Smooth muscle cell (in vitro differentiated cells): Measurements from ENCODE around the gene SERTAD3. TPM values are rescaled to one million over a fixed set of nuclear protein-coding genes. Genes with fewer than 3 reads are reported as not detected.
A peak's percentile ranks its signal among the peaks of the same experiment; 100 is the strongest.

Experiments
- DNase-seq: peaks from one replicate; lab custom pipeline; 2025; ENCODE audit not compliant: unreplicated experiment; lab: John Stamatoyannopoulos, UW
- H2AFZ ChIP-seq: fragments of 200-600 bp; sonication (generic); 2 replicates; pipeline ENCODE4 v1.6.0; 2016; ENCODE audit warnings: antibody characterized with exemption, low read depth, mild to moderate bottlenecking
- H3F3A ChIP-seq: fragments of 200-600 bp; sonication (generic); 2 replicates; pipeline ENCODE4 v1.6.0; 2017; ENCODE audit warnings: antibody characterized with exemption, low read depth
- H3K27ac ChIP-seq: fragments of 200-600 bp; sonication (generic); 2 replicates; pipeline ENCODE4 v1.5.1; 2016; ENCODE audit warnings: low read depth, mild to moderate bottlenecking
- H3K27me3 ChIP-seq: fragments of 200-600 bp; sonication (generic); 2 replicates; pipeline ENCODE4 v1.6.1; 2016; ENCODE audit warnings: low read depth, mild to moderate bottlenecking
- H3K36me3 ChIP-seq: fragments of 200-600 bp; sonication (generic); 2 replicates; pipeline ENCODE4 v1.5.1; 2016; ENCODE audit warnings: low read depth
- H3K4me1 ChIP-seq: fragments of 200-600 bp; sonication (generic); 2 replicates; pipeline ENCODE4 v1.5.1; 2016; ENCODE audit warnings: low read depth
- H3K4me2 ChIP-seq: fragments of 200-600 bp; sonication (generic); 2 replicates; pipeline ENCODE4 v1.6.0; 2016; ENCODE audit warnings: mild to moderate bottlenecking
- H3K4me3 ChIP-seq: fragments of 200-600 bp; sonication (generic); 2 replicates; pipeline ENCODE4 v1.5.1; 2016; ENCODE audit warnings: mild to moderate bottlenecking
- H3K79me2 ChIP-seq: fragments of 200-600 bp; sonication (generic); 2 replicates; pipeline ENCODE4 v1.6.0; 2016; ENCODE audit warnings: low read depth, mild to moderate bottlenecking
- H3K9ac ChIP-seq: fragments of 200-600 bp; sonication (generic); 2 replicates; pipeline ENCODE4 v1.6.0; 2016; ENCODE audit warnings: low read depth
- H3K9me3 ChIP-seq: fragments of 200-600 bp; sonication (generic); replicated peaks from 2 replicates; pipeline ENCODE4 v1.5.1; 2016; ENCODE audit warnings: low read depth
- H4K20me1 ChIP-seq: fragments of 200-600 bp; sonication (generic); 2 replicates; pipeline ENCODE4 v1.6.0; 2016; ENCODE audit warnings: low read depth
- CTCF ChIP-seq: fragments of 200-600 bp; sonication (generic); IDR thresholded peaks from 2 replicates; pipeline ENCODE4 v1.5.1; 2017; ENCODE audit warnings: borderline replicate concordance, mild to moderate bottlenecking, antibody characterized with exemption; ENCODE audit not compliant: insufficient read depth, poor library complexity, severe bottlenecking
- WGBS: methylation state at CpG from one replicate; pipeline ENCODE4 v1.1.7; 2016; ENCODE audit warnings: low lambda C conversion rate; 5-methylcytosine and 5-hydroxymethylcytosine counted together
- polyA plus RNA-seq: library from polyadenylated mRNA; unstranded; fragments of >200 nt; fragmentation: Nextera tagmentation; extraction: Ambion mirVana; gene quantifications from 2 replicates; pipeline ENCODE4 v1.2.1, GENCODE V29; 2016
- total RNA-seq: library from RNA; depleted of rRNA; stranded (reverse); fragments of >200 nt; gene quantifications from 2 replicates; pipeline ENCODE4 v1.2.3, GENCODE V29; 2014

SERTAD3 gene
- total and polyA plus RNA-seq, 2 experiments from 2014 or later, result 43.1 to 82.9 TPM

- H3K9ac ChIP-seq, result no peak overlapping the region
- H2AFZ ChIP-seq, result no peak overlapping the region
- no peak for DNase-seq
- peaks cover 24% of the 10 kb centered on the region for H3K4me1 ChIP-seq
- H3K79me2 ChIP-seq, result peaks cover 23% of the 10 kb centered on the region
- no peak for TF ChIP-seq CTCF
- peak overlapping the region; percentile 86 for H3K27ac ChIP-seq
- WGBS, result 92% methylated on average over 8 of the region's 8 CpGs
- no peaks in the 10 kb centered on the region for H3K27me3 ChIP-seq
- no peak overlapping the region for H3K4me3 ChIP-seq
- peaks cover 16% of the 10 kb centered on the region for H4K20me1 ChIP-seq
- H3K4me2 ChIP-seq, result no peak overlapping the region
- peaks cover 21% of the 10 kb centered on the region for H3F3A ChIP-seq
- no peaks in the 10 kb centered on the region for H3K36me3 ChIP-seq
- no peaks in the 10 kb centered on the region for H3K9me3 ChIP-seq
Measured at GRCh38 chr19:40446263-40446784, 2.2 kb upstream of the SERTAD3 start.

DNA sequence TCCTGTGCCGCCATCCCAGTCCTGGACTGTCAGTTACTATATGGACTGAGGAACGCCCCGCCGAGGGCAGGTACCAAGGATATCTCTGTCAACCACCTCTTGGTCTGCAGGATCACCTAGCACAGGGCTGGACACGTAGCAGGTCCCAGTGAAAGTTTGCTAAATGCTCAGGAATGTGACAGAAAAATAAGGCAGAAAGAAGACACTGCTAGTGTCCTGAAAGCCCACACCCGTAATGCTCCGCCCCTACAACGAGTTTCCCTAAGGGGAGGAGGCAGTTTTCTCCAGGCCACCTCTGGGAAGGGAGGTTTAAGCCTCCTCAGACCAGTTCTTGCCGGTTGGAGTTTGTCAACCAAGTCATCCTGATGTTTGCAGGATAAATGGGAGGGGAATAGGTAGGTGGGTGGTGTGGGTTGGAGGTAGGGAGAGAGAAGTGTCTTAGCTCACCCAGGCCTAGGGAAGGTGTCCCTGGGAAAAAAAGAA, 1.7 kb upstream of the SERTAD3 start:
- peaks cover 26% of the 10 kb centered on the region for H3F3A ChIP-seq
- H3K4me2 ChIP-seq, result peak overlapping the region; percentile 87
- TF ChIP-seq CTCF, result no peak
- peak overlapping the region; percentile 86 for H3K27ac ChIP-seq
- H3K27me3 ChIP-seq, result no peaks in the 10 kb centered on the region
- WGBS, result 50% methylated on average over 9 of the region's 9 CpGs
- peaks cover 24% of the 10 kb centered on the region for H3K4me1 ChIP-seq
- no peak overlapping the region for H3K9ac ChIP-seq
- no peak overlapping the region for H3K4me3 ChIP-seq
- H3K9me3 ChIP-seq, result no peaks in the 10 kb centered on the region
- no peak overlapping the region for H2AFZ ChIP-seq
- peaks cover 28% of the 10 kb centered on the region for H3K79me2 ChIP-seq
- DNase-seq, result no peak
- H4K20me1 ChIP-seq, result peaks cover 21% of the 10 kb centered on the region
- no peaks in the 10 kb centered on the region for H3K36me3 ChIP-seq

DNA sequence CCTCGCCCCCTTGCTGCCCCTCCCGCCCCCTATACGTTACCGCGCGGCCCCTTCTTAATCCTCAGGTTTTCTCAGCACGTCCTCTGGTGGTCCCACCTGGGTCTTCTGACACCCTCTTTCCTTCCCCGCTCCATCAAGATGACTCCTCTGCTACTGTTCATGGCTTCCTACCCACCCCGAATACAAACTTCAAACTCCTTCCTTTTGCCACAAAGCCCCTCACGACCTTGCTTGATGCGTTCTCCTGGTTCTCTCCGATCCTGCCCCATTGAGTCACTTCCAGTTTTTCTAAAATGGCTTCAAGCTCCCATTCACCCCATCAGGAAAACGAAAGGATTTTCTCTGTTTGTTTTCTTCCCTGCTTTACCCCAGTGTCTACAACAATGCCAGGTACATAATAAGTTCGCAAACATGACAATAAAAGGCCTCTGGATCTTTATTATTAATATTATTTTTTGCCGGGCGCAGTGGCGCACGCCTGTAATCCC, 734 bp upstream of the SERTAD3 start:
- H3K27me3 ChIP-seq, result no peaks in the 10 kb centered on the region
- no peaks in the 10 kb centered on the region for H3K9me3 ChIP-seq
- peak overlapping the region; percentile 89 for H3K9ac ChIP-seq
- H2AFZ ChIP-seq, result peak overlapping the region; percentile 94
- peak overlapping the region; percentile 87 for H3K4me2 ChIP-seq
- peak overlapping the region; percentile 92 for H3K4me3 ChIP-seq
- TF ChIP-seq CTCF, result no peak
- peaks cover 30% of the 10 kb centered on the region for H4K20me1 ChIP-seq
- WGBS, result 30% methylated on average over 17 of the region's 18 CpGs
- H3K36me3 ChIP-seq, result no peaks in the 10 kb centered on the region
- H3K27ac ChIP-seq, result peak overlapping the region; percentile 86
- H3K79me2 ChIP-seq, result peaks cover 38% of the 10 kb centered on the region
- peaks cover 24% of the 10 kb centered on the region for H3K4me1 ChIP-seq
- H3F3A ChIP-seq, result peaks cover 36% of the 10 kb centered on the region
- no peak for DNase-seq
